A673 (cell line): ENCODE results near the gene ARHGEF39. TPM values are rescaled to one million over a fixed set of nuclear protein-coding genes. Genes with fewer than 3 reads are reported as not detected.

Experiments used
- BruUV-seq: library from RNA; stranded (reverse); fragments of 400-500 nt; replicated peaks from 2 replicates; lab custom pipeline; 2021; lab: Mats Ljungman, UMichigan
- CTCF ChIA-PET: fragments of 300-600 bp; sonication (Branson Sonifier 250); formaldehyde crosslinking; loops from one replicate; lab custom pipeline; 2022; ENCODE audit warnings: antibody characterized with exemption; lab: Charles Lee
- POLR2A ChIA-PET: fragments of 300-600 bp; sonication (Branson Sonifier 250); formaldehyde crosslinking; loops from one replicate; lab custom pipeline; 2022; ENCODE audit warnings: antibody characterized with exemption; ENCODE audit not compliant: low non-redundant PET; lab: Charles Lee
- DNase-seq: peaks from one replicate; pipeline ENCODE4 v3.0.0-alpha.2; 2015; ENCODE audit warnings: low spot score
- H3K27ac ChIP-seq: fragments of 200-600 bp; sonication (generic); 2 replicates; pipeline ENCODE4 v1.5.1; 2016; ENCODE audit warnings: mixed run types, low read depth, mild to moderate bottlenecking, mixed read lengths, antibody characterized with exemption, low read length; ENCODE audit not compliant: poor library complexity, severe bottlenecking
- H3K27me3 ChIP-seq: fragments of 200-600 bp; sonication (generic); replicated peaks from 2 replicates; pipeline ENCODE4 v1.6.1; 2017; ENCODE audit warnings: mixed run types, low read depth, mild to moderate bottlenecking, mixed read lengths, antibody characterized with exemption, low read length; ENCODE audit not compliant: insufficient read depth, poor library complexity
- H3K36me3 ChIP-seq: fragments of 200-600 bp; sonication (generic); 2 replicates; pipeline ENCODE4 v1.6.1; 2016; ENCODE audit warnings: mixed run types, mild to moderate bottlenecking, mixed read lengths, antibody characterized with exemption, low read length; ENCODE audit not compliant: insufficient read depth, poor library complexity, severe bottlenecking
- H3K4me1 ChIP-seq: fragments of 200-600 bp; sonication (generic); 2 replicates; pipeline ENCODE4 v1.6.1; 2017; ENCODE audit warnings: mixed run types, mild to moderate bottlenecking, mixed read lengths, antibody characterized with exemption, low read length; ENCODE audit not compliant: insufficient read depth, poor library complexity, severe bottlenecking
- H3K4me3 ChIP-seq: fragments of 200-600 bp; sonication (generic); 2 replicates; pipeline ENCODE4 v1.5.1; 2016; ENCODE audit warnings: low read depth, mixed run types, mild to moderate bottlenecking, mixed read lengths, low read length; ENCODE audit not compliant: poor library complexity, severe bottlenecking
- H3K9me3 ChIP-seq: fragments of 200-600 bp; sonication (generic); 2 replicates; pipeline ENCODE4 v1.6.1; 2016; ENCODE audit warnings: mixed run types, low read depth, mild to moderate bottlenecking, mixed read lengths, antibody characterized with exemption, low read length; ENCODE audit not compliant: poor library complexity, severe bottlenecking
- CTCF ChIP-seq: fragments of 300-800, 200-600 bp; sonication (generic); conservative IDR thresholded peaks from 2 replicates; pipeline ENCODE4 v1.5.1; 2017; ENCODE audit warnings: low read depth, mild to moderate bottlenecking, antibody characterized with exemption, low read length, moderate library complexity, mixed read lengths
- EZH2 ChIP-seq: fragments of 200-600 bp; sonication (generic); IDR thresholded peaks from 2 replicates; pipeline ENCODE4 v1.6.1; 2017; ENCODE audit warnings: borderline replicate concordance, low read depth, mild to moderate bottlenecking, mixed read lengths, antibody characterized with exemption, low read length; ENCODE audit not compliant: poor library complexity, severe bottlenecking
- intact Hi-C: fragments of 100-400 bp; cut with micrococcal nuclease; formaldehyde crosslinking; loops from one replicate; pipeline ENCODE4 v1.10.0; 2022; ENCODE audit not compliant: unreplicated experiment
- total RNA-seq: library from RNA; stranded (reverse); gene quantifications from 2 replicates; pipeline ENCODE4 v1.2.3, GENCODE V29; 2021

The ARHGEF39 gene
- total RNA-seq, 1 experiment from 2014 or later: 25.0 TPM

GRCh38 chr9:35628389-35628991 is 36.5 kb downstream of the ARHGEF39 start:
- TF ChIP-seq EZH2 (no peak), CTCF (no peak)
- intact Hi-C loops: no loop called here
- Histone ChIP-seq H3K27me3 (no peaks in the 10 kb centered on the region), H3K4me1 (no peaks in the 10 kb centered on the region), H3K9me3 (no peaks in the 10 kb centered on the region), H3K4me3 (no peak overlapping the region), H3K27ac (no peak overlapping the region), H3K36me3 (no peaks in the 10 kb centered on the region)
- no peak for DNase-seq
- CTCF ChIA-PET: interaction anchor here (1.3 kb wide), 1 partner anchor 20 kb away, joined by 3 read pairs; no protein-coding TSS in a partner anchor
- POLR2A ChIA-PET: no interaction called here
- BruUV-seq: no TSS peak

GRCh38 chr9:35627575-35627974 is 37.4 kb downstream of the ARHGEF39 start:
- no TSS peak for BruUV-seq
- DNase-seq: no peak
- ChIA-PET CTCF (no interaction called here), POLR2A (no interaction called here)
- Histone ChIP-seq H3K4me3 (no peak overlapping the region), H3K4me1 (no peaks in the 10 kb centered on the region), H3K9me3 (no peaks in the 10 kb centered on the region), H3K36me3 (no peaks in the 10 kb centered on the region), H3K27ac (no peak overlapping the region), H3K27me3 (no peaks in the 10 kb centered on the region)
- TF ChIP-seq EZH2 (no peak), CTCF (no peak)
- intact Hi-C loops: no loop called here

GRCh38 chr9:35619800-35620158 is 45.2 kb downstream of the ARHGEF39 start:
- ChIA-PET CTCF (no interaction called here), POLR2A (no interaction called here)
- H3K27me3 ChIP-seq: peaks cover 26% of the 10 kb centered on the region
- no peak for TF ChIP-seq CTCF
- no peaks in the 10 kb centered on the region for H3K36me3 ChIP-seq
- intact Hi-C loops: no loop called here
- DNase-seq: no peak
- H3K27ac ChIP-seq: no peak overlapping the region
- H3K9me3 ChIP-seq: no peaks in the 10 kb centered on the region
- no peak overlapping the region for H3K4me3 ChIP-seq
- H3K4me1 ChIP-seq: no peaks in the 10 kb centered on the region
- no TSS peak for BruUV-seq
